Measurements from ENCODE around the gene DYNC1H1.

- TF ChIP-seq POLR2A (IDR thresholded peaks at IDR 0.05) (no peak), CTCF (IDR thresholded peaks at IDR 0.05 in 8 of 11, conservative IDR thresholded peaks at IDR 0.05 in 3 of 11) (no peak)
These were observed 85.6 kb downstream of the DYNC1H1 start for GRCh38 chr14:102050026-102050405.

Data from spleen (tissue), 7 donors.